Glutamatergic neuron (in vitro differentiated cells): ENCODE results near the gene KCNH5. TPM values are rescaled to one million over a fixed set of nuclear protein-coding genes. Genes with fewer than 3 reads are reported as not detected.

Experiments used
- DNase-seq: peaks from one replicate; pipeline ENCODE4 v3.0.0; 2022
- H3K27ac Mint-ChIP-seq: one replicate; pipeline ENCODE4 v1.8.0; 2020; ENCODE audit warnings: mild to moderate bottlenecking, mixed read lengths, inconsistent platforms; ENCODE audit not compliant: unreplicated experiment
- H3K27me3 Mint-ChIP-seq: one replicate; pipeline ENCODE4 v1.8.0; 2020; ENCODE audit warnings: mild to moderate bottlenecking, moderate library complexity, mixed read lengths, inconsistent platforms; ENCODE audit not compliant: unreplicated experiment
- H3K36me3 Mint-ChIP-seq: one replicate; pipeline ENCODE4 v1.8.0; 2020; ENCODE audit warnings: mild to moderate bottlenecking, mixed read lengths, inconsistent platforms; ENCODE audit not compliant: unreplicated experiment
- H3K4me1 Mint-ChIP-seq: one replicate; pipeline ENCODE4 v1.8.0; 2020; ENCODE audit warnings: mild to moderate bottlenecking, low read depth, mixed read lengths, inconsistent platforms; ENCODE audit not compliant: unreplicated experiment
- H3K4me3 Mint-ChIP-seq: one replicate; pipeline ENCODE4 v1.8.0; 2020; ENCODE audit warnings: mild to moderate bottlenecking, mixed read lengths, inconsistent platforms; ENCODE audit not compliant: unreplicated experiment
- H3K9me3 Mint-ChIP-seq: one replicate; pipeline ENCODE4 v1.8.0; 2020; ENCODE audit warnings: mild to moderate bottlenecking, moderate library complexity, mixed read lengths, inconsistent platforms; ENCODE audit not compliant: unreplicated experiment
- CTCF ChIP-seq: fragments of 200-600 bp; sonication (generic); IDR thresholded peaks from one replicate; pipeline ENCODE4 v1.5.0; 2021; ENCODE audit not compliant: partially characterized antibody, unreplicated experiment
- total RNA-seq: library from RNA; stranded (reverse); fragmentation: NEBNext Ultra II Directional; extraction: Animal tissue kit (Norgen Biotek cat#: 25700); gene quantifications from one replicate; pipeline ENCODE4 v1.2.1, GENCODE V29; 2021; ENCODE audit not compliant: unreplicated experiment

The KCNH5 gene
- total RNA-seq, 1 donor from 2014 or later, result 0.32 TPM

- H3K27ac Mint-ChIP-seq, result no peak overlapping the region
- DNase-seq, result no peak
- peaks cover 4% of the 10 kb centered on the region for H3K4me1 Mint-ChIP-seq
- no peak for TF ChIP-seq CTCF
- H3K27me3 Mint-ChIP-seq, result no peaks in the 10 kb centered on the region
- no peaks in the 10 kb centered on the region for H3K36me3 Mint-ChIP-seq
- no peak overlapping the region for H3K4me3 Mint-ChIP-seq
- H3K9me3 Mint-ChIP-seq, result no peaks in the 10 kb centered on the region
Measured at GRCh38 chr14:62663456-62663821, 381.8 kb downstream of the KCNH5 start.

GRCh38 chr14:62662811-62663455 is 382.3 kb downstream of the KCNH5 start:
- H3K27ac Mint-ChIP-seq, result no peak overlapping the region
- H3K36me3 Mint-ChIP-seq, result no peaks in the 10 kb centered on the region
- DNase-seq, result no peak
- H3K9me3 Mint-ChIP-seq, result no peaks in the 10 kb centered on the region
- no peaks in the 10 kb centered on the region for H3K27me3 Mint-ChIP-seq
- TF ChIP-seq CTCF, result no peak
- peaks cover 4% of the 10 kb centered on the region for H3K4me1 Mint-ChIP-seq
- no peak overlapping the region for H3K4me3 Mint-ChIP-seq

GRCh38 chr14:62661818-62662217 is 383.4 kb downstream of the KCNH5 start:
- Mint-ChIP-seq H3K27me3 (no peaks in the 10 kb centered on the region), H3K9me3 (no peaks in the 10 kb centered on the region), H3K27ac (no peak overlapping the region), H3K4me3 (no peak overlapping the region), H3K36me3 (no peaks in the 10 kb centered on the region), H3K4me1 (peaks cover 4% of the 10 kb centered on the region)
- TF ChIP-seq CTCF, result no peak
- DNase-seq, result no peak

GRCh38 chr14:62658631-62659030 is 386.6 kb downstream of the KCNH5 start:
- H3K9me3 Mint-ChIP-seq, result no peaks in the 10 kb centered on the region
- H3K4me3 Mint-ChIP-seq, result no peak overlapping the region
- TF ChIP-seq CTCF, result no peak
- H3K36me3 Mint-ChIP-seq, result no peaks in the 10 kb centered on the region
- H3K27ac Mint-ChIP-seq, result no peak overlapping the region
- no peak for DNase-seq
- peaks cover 7% of the 10 kb centered on the region for H3K4me1 Mint-ChIP-seq
- H3K27me3 Mint-ChIP-seq, result no peaks in the 10 kb centered on the region

- TF ChIP-seq CTCF, result no peak
- DNase-seq, result no peak
- Mint-ChIP-seq H3K4me3 (no peak overlapping the region), H3K9me3 (no peaks in the 10 kb centered on the region), H3K36me3 (no peaks in the 10 kb centered on the region), H3K27me3 (no peaks in the 10 kb centered on the region), H3K27ac (no peak overlapping the region), H3K4me1 (peaks cover 7% of the 10 kb centered on the region)
Measured at GRCh38 chr14:62657376-62657775, 387.9 kb downstream of the KCNH5 start.
